NCI-H128 (cell line): ENCODE results near the gene PLA2G2D.

Source experiments
- DNase-seq: peaks from one replicate; lab custom pipeline; 2025; ENCODE audit not compliant: unreplicated experiment; lab: John Stamatoyannopoulos, UW

The PLA2G2D gene

GRCh38 chr1:20115479-20115878 is 3.9 kb downstream of the PLA2G2D start:
- DNase-seq: no peak

GRCh38 chr1:20114021-20114648 is 5.2 kb downstream of the PLA2G2D start:
- DNase-seq: no peak

- no peak for DNase-seq
Observed at GRCh38 chr1:20112279-20113000, 6.9 kb downstream of the PLA2G2D start.

GRCh38 chr1:20111452-20111851 is 7.9 kb downstream of the PLA2G2D start:
- DNase-seq: no peak

- DNase-seq: no peak
Observed at GRCh38 chr1:20110679-20111078, 8.7 kb downstream of the PLA2G2D start.

- DNase-seq: no peak
Observed at GRCh38 chr1:20109223-20109856, 10.0 kb downstream of the PLA2G2D start.

GRCh38 chr1:20108366-20109123 is 10.8 kb downstream of the PLA2G2D start:
- no peak for DNase-seq

GRCh38 chr1:20107796-20108195 is 11.5 kb downstream of the PLA2G2D start:
- no peak for DNase-seq

GRCh38 chr1:20107351-20107750 is 12.0 kb downstream of the PLA2G2D start:
- no peak for DNase-seq

- DNase-seq: no peak
Observed at GRCh38 chr1:20105856-20106255, 13.5 kb downstream of the PLA2G2D start.

- DNase-seq: no peak
Observed at GRCh38 chr1:20102875-20103274, 16.5 kb downstream of the PLA2G2D start.

- DNase-seq: no peak
Observed at GRCh38 chr1:20100632-20101355, 18.5 kb downstream of the PLA2G2D start.

GRCh38 chr1:20099533-20099932 is 19.8 kb downstream of the PLA2G2D start:
- no peak for DNase-seq

GRCh38 chr1:20096840-20097447 is 22.4 kb downstream of the PLA2G2D start:
- DNase-seq: no peak

GRCh38 chr1:20095564-20096434 is 23.5 kb downstream of the PLA2G2D start:
- DNase-seq: peak; percentile 23

GRCh38 chr1:20093940-20094391 is 25.4 kb downstream of the PLA2G2D start:
- DNase-seq: no peak

- no peak for DNase-seq
Observed at GRCh38 chr1:20093303-20093702, 26.0 kb downstream of the PLA2G2D start.

- DNase-seq: no peak
Observed at GRCh38 chr1:20090641-20091040, 28.7 kb downstream of the PLA2G2D start.

GRCh38 chr1:20090119-20090518 is 29.2 kb downstream of the PLA2G2D start:
- DNase-seq: no peak
